Stimulated activated CD4-positive, alpha-beta T cell treated with anti-CD3 and anti-CD28 coated beads, Interleukin-15, amount 100 ng/mL, for 48 hours (primary cell): Measurements from ENCODE around the gene DGAT2.

ENCODE experiments used
- DNase-seq, 2 donors: peaks; one replicate each; pipeline ENCODE4 v3.0.0-alpha.2; 2020; ENCODE audit warnings: low read depth in 2 of 2

DGAT2 gene

GRCh38 chr11:75826461-75827230 is 58.1 kb downstream of the DGAT2 start:
- no peak for DNase-seq

DNA sequence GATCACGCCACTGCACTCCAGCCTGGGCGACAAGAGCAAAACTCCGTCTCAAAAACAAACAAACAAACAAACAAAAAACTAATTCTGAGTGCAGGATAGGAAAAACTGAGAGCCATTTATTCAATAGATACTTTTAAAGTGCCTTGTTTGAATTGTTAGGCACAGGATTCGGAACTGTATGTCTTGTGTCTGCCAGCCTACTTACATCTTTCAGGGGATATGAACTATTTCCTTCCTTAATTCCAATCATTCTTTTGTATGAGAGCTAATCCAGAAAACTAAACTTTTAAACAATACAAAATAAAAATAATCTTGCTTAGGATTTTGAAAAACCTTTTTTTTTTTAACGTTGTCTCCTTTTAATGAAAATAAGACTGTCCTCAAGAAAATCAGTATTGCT is 59.0 kb downstream of the DGAT2 start:
- no peak for DNase-seq

- DNase-seq, result no peak
Observed at GRCh38 chr11:75831915-75832502, 63.4 kb downstream of the DGAT2 start.

DNA sequence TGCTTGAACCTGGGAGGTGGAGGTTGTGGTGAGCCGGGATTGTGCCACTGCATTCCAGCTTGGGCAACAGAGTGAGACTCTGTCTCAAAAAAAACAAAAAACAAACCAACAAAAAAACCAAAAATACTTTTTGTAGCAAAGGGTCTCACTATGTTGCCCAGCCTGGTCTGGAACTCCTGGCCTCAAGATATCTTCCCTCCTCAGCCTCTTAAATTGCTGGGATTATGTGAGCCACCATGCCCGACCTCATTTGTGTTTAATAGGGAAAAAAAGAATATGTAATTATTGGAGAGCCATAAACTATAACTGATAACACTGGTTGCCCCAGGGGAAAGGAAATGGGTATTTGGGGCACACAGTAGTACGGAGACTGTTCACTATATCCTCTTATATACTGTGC is 66.2 kb downstream of the DGAT2 start:
- no peak for DNase-seq

GRCh38 chr11:75836417-75836816 is 67.8 kb downstream of the DGAT2 start:
- DNase-seq, result no peak

- no peak for DNase-seq
Observed at GRCh38 chr11:75839851-75840250, 71.3 kb downstream of the DGAT2 start.

DNA sequence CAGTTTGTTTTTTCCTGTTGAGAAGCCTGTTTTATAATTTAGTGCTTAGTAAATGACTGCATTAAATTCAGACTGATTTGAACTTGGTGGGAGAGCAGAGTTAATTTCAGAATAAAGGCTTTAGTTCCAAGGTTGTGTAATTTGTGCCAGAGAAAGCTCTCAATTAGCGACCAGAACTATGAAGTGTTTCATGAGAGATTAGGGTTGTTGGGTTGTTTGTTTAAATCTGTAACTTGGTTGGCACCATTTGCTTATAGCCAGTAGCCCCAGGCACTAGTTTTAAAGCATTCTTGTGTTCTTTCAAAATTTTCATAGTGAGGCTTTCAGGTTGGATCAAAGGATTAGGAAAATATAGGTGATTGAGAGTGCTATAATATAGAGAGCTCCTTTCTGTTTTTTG is 71.9 kb downstream of the DGAT2 start:
- DNase-seq, result no peak

- no peak for DNase-seq
Observed at GRCh38 chr11:75841739-75842138, 73.2 kb downstream of the DGAT2 start.

DNA sequence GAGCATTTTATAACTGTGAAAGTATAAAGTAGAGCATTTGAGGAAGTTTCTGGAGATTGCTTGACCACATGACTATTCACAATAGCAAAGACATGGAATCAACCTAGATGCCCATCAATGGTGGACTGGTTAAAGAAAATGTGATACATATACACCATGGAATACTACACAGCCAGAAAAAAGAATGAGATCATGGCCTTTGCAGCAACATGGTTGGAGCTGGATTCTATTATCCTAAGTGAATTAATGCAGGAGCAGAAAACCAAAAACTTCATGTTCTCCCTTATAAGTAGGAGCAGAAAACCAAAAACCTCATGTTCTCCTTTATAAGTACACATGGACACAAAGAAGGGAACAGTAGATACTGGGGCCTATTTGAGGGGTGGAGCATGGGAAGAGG is 76.7 kb downstream of the DGAT2 start:
- DNase-seq, result no peak

GRCh38 chr11:75849894-75850293 is 81.3 kb downstream of the DGAT2 start:
- no peak for DNase-seq

GRCh38 chr11:75850787-75851186 is 82.2 kb downstream of the DGAT2 start:
- DNase-seq, result no peak
